GM19043 (cell line): Measurements from ENCODE around the gene UMODL1.

ENCODE experiments used
- ATAC-seq: cut with Tn5 transposase; IDR thresholded peaks from one replicate; pipeline ENCODE4 v1.9.1; 2021; ENCODE audit warnings: low read depth; ENCODE audit not compliant: unreplicated experiment

UMODL1 gene

DNA sequence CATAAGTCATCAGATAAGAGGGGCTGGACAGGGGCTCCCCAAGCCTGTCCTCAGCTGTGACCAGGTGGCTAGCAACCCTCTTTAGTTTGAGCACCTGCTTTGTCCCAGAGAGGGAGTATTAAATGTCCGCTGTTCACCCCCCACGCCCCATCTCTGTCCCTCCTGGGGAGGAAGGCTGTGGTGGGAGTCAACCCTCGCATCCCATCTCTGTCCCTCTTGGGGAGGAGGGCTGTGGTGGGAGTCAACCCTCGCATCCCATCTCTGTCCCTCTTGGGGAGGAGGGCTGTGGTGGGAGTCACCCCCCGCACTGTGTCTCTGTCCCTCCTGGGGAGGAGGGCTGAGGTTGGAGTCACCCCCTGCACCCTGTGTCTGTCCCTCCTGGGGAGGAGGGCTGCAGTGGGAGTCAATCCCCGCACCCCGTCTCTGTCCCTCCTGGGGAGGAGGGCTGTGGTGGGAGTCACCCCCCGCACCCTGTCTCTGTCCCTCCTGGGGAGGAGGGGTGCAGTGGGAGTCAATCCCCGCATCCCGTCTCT is 75.2 kb downstream of the UMODL1 start:
- no peak for ATAC-seq

- ATAC-seq: no peak
Measured at GRCh38 chr21:42146821-42147220, 75.7 kb downstream of the UMODL1 start.

DNA sequence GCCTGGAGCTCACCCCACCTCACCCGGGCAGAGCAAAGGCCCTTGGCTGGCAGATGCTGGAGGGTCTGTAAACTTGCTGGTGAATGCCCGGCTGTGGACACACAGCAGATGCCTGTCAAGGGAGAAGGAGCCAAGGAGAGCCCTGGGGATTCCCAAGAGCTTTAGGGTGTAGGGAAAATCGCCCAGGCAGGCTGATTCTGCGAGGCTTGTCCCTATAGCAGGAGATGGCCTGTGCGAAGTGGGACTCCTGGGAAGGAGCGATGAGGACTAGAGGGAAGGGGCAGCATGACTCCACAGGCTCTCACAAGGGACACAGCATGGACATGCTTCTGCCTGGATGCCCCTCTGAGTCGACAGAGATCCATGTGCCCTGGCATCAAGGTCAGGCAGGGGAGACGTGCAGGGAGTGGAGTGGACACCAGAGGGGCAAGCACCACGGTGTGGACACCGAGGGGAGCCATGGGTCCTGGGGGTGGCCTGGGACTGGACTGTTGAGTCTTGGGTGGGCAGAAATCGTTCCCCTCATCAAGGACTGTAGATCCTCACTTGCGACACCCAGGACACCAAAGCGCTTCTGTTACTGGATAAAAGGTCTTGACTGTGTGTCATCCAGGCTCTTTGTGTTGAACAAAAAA is 76.4 kb downstream of the UMODL1 start:
- no peak for ATAC-seq

- ATAC-seq: no peak
Measured at GRCh38 chr21:42148097-42148496, 77.0 kb downstream of the UMODL1 start.

- no peak for ATAC-seq
Measured at GRCh38 chr21:42148584-42148983, 77.5 kb downstream of the UMODL1 start.

- no peak for ATAC-seq
Measured at GRCh38 chr21:42149656-42150473, 78.7 kb downstream of the UMODL1 start.

- ATAC-seq: no peak
Measured at GRCh38 chr21:42150474-42151085, 79.5 kb downstream of the UMODL1 start.

DNA sequence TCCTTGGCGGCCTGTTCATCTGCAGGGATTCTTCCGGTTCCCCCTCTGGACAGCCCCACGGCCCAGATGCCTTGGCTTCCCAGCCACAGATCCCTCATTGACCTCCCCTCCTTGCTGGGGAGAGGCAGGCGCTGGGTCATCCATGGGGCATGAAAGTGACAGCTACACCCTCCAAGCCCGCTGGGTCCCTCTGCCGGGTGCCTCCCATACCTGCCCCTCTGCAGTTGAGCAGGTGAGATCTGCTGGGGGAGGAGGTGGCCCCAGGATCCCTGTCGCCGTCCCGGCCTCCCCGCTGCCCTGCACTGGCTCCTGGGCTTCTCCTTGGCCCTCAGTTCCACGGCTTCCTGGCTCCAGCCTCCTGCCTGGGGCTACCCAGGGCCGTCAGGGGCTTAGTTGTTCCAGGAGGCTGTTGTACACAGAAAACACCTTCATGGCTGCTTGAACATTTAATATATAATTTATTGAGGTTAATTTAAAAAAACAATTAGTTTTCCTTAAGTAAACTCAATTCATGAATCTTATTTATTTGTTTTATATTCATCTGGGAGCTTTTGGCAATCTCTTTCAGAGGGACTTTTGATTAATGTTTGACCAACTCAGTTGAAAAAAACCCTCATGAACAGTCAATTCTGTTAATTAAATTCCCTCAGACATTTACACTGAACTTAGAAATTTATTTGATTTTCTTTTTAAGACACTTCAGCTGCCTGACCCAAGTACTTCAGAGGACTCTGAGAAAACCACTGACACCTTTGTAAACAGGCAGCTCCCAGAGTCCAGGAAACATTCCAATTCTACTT is 80.2 kb downstream of the UMODL1 start:
- no peak for ATAC-seq

- no peak for ATAC-seq
Measured at GRCh38 chr21:42151948-42152220, 80.8 kb downstream of the UMODL1 start.

DNA sequence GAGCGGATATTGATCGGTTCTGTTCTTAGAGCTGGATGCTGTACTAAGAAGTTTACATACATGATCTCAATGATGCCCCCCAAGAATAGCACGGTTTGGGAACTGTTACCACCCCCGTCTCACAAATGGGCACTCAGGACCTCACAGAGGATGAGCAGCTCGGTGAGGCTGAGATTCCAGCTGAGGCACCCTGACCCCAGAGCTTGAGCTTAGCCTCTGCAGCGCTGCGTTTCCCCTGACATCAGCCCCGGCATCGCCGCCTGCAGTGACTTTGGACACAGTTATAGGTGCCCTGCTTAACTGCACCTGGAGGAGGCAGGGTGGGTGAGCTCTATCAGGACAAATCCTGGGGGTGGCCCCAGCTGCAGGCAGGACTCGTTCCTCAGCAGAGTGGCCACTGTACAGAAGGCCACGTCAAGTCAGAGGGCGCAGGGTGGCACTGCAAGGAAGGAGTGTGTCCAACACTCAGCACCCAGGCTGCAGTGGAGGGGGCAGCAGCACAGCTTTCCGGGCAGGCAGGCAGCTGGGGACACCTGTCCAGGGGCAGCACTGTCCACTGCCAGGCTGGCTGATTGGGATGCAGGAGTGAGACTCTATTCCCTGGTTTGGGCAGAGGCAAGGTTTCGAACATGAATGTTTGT is 82.0 kb downstream of the UMODL1 start:
- ATAC-seq: no peak

- ATAC-seq: no peak
Measured at GRCh38 chr21:42153746-42154145, 82.6 kb downstream of the UMODL1 start.

- ATAC-seq: no peak
Measured at GRCh38 chr21:42154237-42155044, 83.3 kb downstream of the UMODL1 start.

GRCh38 chr21:42155045-42155855 is 84.1 kb downstream of the UMODL1 start:
- no peak for ATAC-seq

GRCh38 chr21:42156690-42157605 is 85.8 kb downstream of the UMODL1 start:
- ATAC-seq: no peak

DNA sequence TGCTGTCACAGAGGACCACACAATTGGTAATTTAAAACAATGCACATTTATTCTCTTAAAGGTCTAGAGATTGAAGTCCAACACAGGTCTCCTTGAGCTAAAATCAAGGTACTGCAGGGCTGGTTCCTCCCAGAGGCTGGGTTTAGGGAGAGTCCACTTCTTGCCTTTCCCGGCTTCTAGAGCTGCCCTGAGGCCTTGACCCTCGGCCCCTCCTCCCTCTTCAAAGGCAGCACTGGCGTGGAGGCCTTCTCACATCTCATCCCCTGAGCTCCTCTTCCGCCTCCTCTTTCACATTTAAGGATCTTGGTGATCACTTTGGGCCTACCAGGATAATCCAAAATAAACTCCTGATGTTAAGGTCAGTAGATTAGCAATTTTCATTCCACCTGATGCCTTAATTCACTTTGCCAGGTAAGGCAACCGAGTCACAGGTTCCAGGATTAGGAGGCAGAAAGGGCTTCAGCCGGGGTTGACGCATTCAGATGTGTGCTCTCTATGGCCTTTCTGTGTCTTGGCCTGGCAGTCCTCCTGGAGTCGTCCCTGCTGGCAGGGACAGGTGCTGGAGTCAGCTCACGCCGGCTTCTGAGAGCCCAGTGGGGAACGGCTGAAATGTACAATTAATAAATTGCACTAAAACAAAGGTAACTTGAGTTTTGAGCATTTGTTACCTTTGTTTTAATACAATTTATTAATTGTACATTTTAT is 86.6 kb downstream of the UMODL1 start:
- ATAC-seq: no peak

- ATAC-seq: no peak
Measured at GRCh38 chr21:42158846-42159245, 87.7 kb downstream of the UMODL1 start.

GRCh38 chr21:42159560-42160110 is 88.5 kb downstream of the UMODL1 start:
- ATAC-seq: no peak
